Neural cell (in vitro differentiated cells): ENCODE results near the gene WDR93.

Experiments used
- EZH2 ChIP-seq: fragments of 200-600, 300-800 bp; shearing (Covaris generic), sonication (generic); IDR thresholded peaks from 2 replicates; pipeline ENCODE4 v1.6.1; 2014; ENCODE audit warnings: antibody characterized with exemption, low read length, borderline replicate concordance, mild to moderate bottlenecking; ENCODE audit not compliant: insufficient read depth, poor library complexity, severe bottlenecking
- MXI1 ChIP-seq: fragments of 450-650 bp; conservative IDR thresholded peaks from 2 replicates; pipeline ENCODE4 v1.6.1; 2014; ENCODE audit warnings: antibody characterized with exemption, mild to moderate bottlenecking; ENCODE audit not compliant: poor library complexity, severe bottlenecking
- POLR2AphosphoS5 ChIP-seq: IDR thresholded peaks from 2 replicates; pipeline ENCODE4 v1.6.1; 2012
- RAD21 ChIP-seq: fragments of 450-650 bp; conservative IDR thresholded peaks from 2 replicates; pipeline ENCODE4 v1.6.1; 2014; ENCODE audit warnings: antibody characterized with exemption, mild to moderate bottlenecking, moderate library complexity
- SMC3 ChIP-seq: fragments of 450-650 bp; conservative IDR thresholded peaks from 2 replicates; pipeline ENCODE4 v1.6.1; 2014; ENCODE audit warnings: antibody characterized with exemption, mild to moderate bottlenecking, moderate library complexity; ENCODE audit not compliant: poor library complexity
- TAF1 ChIP-seq: IDR thresholded peaks from 2 replicates; pipeline ENCODE4 v1.6.1; 2012; ENCODE audit warnings: low read depth
- TF ChIP-seq, protein P1 (sequence below): fragments of 450-650 bp; IDR thresholded peaks from 2 replicates; pipeline ENCODE4 v1.5.1; 2014; ENCODE audit warnings: antibody characterized with exemption, mild to moderate bottlenecking, moderate library complexity; ENCODE audit not compliant: poor library complexity, severe bottlenecking
- TF ChIP-seq, protein P2 (sequence below): IDR thresholded peaks from 2 replicates; pipeline ENCODE4 v1.6.1; 2012; ENCODE audit warnings: borderline replicate concordance

DNA sequence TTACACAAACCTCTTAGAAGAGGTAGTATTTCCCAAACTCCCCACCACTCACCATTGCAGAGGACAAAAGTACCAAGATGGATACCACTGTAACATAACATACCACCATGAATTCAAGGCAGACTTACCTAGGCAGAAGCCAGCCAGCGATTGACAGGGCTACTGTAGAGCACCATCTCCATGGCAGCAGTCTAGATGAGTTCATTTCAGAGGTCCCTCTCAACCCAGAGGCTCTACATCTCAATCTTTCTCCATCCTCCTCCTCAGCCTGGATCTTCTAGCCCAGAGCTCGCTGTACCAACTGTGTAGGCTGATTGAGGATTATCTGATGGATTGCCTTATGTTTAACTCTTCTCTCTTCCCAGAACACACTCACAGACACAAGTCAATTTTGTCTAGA, 9.5 kb upstream of the WDR93 start:
- TF ChIP-seq, protein P1, sequence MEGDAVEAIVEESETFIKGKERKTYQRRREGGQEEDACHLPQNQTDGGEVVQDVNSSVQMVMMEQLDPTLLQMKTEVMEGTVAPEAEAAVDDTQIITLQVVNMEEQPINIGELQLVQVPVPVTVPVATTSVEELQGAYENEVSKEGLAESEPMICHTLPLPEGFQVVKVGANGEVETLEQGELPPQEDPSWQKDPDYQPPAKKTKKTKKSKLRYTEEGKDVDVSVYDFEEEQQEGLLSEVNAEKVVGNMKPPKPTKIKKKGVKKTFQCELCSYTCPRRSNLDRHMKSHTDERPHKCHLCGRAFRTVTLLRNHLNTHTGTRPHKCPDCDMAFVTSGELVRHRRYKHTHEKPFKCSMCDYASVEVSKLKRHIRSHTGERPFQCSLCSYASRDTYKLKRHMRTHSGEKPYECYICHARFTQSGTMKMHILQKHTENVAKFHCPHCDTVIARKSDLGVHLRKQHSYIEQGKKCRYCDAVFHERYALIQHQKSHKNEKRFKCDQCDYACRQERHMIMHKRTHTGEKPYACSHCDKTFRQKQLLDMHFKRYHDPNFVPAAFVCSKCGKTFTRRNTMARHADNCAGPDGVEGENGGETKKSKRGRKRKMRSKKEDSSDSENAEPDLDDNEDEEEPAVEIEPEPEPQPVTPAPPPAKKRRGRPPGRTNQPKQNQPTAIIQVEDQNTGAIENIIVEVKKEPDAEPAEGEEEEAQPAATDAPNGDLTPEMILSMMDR, result no peak
- TF ChIP-seq POLR2AphosphoS5 (no peak), RAD21 (no peak), TAF1 (no peak), EZH2 (no peak), SMC3 (no peak), MXI1 (no peak)
- TF ChIP-seq, protein P2, sequence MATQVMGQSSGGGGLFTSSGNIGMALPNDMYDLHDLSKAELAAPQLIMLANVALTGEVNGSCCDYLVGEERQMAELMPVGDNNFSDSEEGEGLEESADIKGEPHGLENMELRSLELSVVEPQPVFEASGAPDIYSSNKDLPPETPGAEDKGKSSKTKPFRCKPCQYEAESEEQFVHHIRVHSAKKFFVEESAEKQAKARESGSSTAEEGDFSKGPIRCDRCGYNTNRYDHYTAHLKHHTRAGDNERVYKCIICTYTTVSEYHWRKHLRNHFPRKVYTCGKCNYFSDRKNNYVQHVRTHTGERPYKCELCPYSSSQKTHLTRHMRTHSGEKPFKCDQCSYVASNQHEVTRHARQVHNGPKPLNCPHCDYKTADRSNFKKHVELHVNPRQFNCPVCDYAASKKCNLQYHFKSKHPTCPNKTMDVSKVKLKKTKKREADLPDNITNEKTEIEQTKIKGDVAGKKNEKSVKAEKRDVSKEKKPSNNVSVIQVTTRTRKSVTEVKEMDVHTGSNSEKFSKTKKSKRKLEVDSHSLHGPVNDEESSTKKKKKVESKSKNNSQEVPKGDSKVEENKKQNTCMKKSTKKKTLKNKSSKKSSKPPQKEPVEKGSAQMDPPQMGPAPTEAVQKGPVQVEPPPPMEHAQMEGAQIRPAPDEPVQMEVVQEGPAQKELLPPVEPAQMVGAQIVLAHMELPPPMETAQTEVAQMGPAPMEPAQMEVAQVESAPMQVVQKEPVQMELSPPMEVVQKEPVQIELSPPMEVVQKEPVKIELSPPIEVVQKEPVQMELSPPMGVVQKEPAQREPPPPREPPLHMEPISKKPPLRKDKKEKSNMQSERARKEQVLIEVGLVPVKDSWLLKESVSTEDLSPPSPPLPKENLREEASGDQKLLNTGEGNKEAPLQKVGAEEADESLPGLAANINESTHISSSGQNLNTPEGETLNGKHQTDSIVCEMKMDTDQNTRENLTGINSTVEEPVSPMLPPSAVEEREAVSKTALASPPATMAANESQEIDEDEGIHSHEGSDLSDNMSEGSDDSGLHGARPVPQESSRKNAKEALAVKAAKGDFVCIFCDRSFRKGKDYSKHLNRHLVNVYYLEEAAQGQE, result no peak
